HepG2 (cell line): ENCODE measurements around the gene NUP133. TPM values are rescaled to one million over a fixed set of nuclear protein-coding genes. Genes with fewer than 3 reads are reported as not detected.

ENCODE experiments used
- CCDC6 ChIP-seq: sonication (generic); formaldehyde crosslinking; IDR thresholded peaks from 2 replicates; pipeline ENCODE4 v1.8.1; 2022; ENCODE audit warnings: mild to moderate bottlenecking, missing genetic modification reagents, moderate library complexity
- CHD4 ChIP-seq: fragments of 200-600 bp; sonication (generic); IDR thresholded peaks from 2 replicates; pipeline ENCODE4 v1.7.0; 2017; ENCODE audit warnings: mild to moderate bottlenecking, low read length, borderline replicate concordance
- CREB1 ChIP-seq, 2 experiments: fragments of 450-650 bp in 1 of 2; IDR thresholded peaks; 2 replicates each; pipeline ENCODE4 v1.6.1; 2016 to 2017; ENCODE audit warnings: control low read depth in 1 of 2, mild to moderate bottlenecking in 1 of 2, missing compliant biosample characterization in 1 of 2, missing genetic modification characterization in 1 of 2
- EP300 ChIP-seq, 3 experiments: sonication (generic) in 1 of 3; formaldehyde crosslinking in 1 of 3; IDR thresholded peaks; 2 replicates each; pipeline versions ENCODE4 v1.5.1 to v1.6.1; 2011 to 2020; ENCODE audit warnings: low read depth in 2 of 3, low read length in 2 of 3, borderline replicate concordance in 1 of 3, improper control_type of control experiment in 1 of 3, mild to moderate bottlenecking in 1 of 3, missing genetic modification reagents in 1 of 3, moderate library complexity in 1 of 3
- NCOR1 ChIP-seq: fragments of 200-600 bp; sonication (generic); IDR thresholded peaks from 2 replicates; pipeline ENCODE4 v1.7.0; 2017; ENCODE audit warnings: antibody characterized with exemption, low read length, borderline replicate concordance
- NFE2 ChIP-seq: sonication (generic); formaldehyde crosslinking; IDR thresholded peaks from 2 replicates; pipeline ENCODE4 v1.4.0; 2020; ENCODE audit warnings: missing genetic modification reagents
- RAD21 ChIP-seq: fragments of 450-650 bp; formaldehyde crosslinking; IDR thresholded peaks from 2 replicates; pipeline ENCODE4 v1.5.0; 2020; ENCODE audit warnings: mild to moderate bottlenecking
- RELA ChIP-seq: sonication (generic); formaldehyde crosslinking; IDR thresholded peaks from 2 replicates; pipeline ENCODE4 v1.4.0; 2020; ENCODE audit warnings: missing genetic modification reagents
- TEAD2 ChIP-seq: sonication (generic); formaldehyde crosslinking; IDR thresholded peaks from 2 replicates; pipeline ENCODE4 v1.9.0; 2021; ENCODE audit warnings: missing genetic modification reagents
- TGIF2 ChIP-seq: IDR thresholded peaks from 2 replicates; pipeline ENCODE4 v1.6.1; 2016; ENCODE audit warnings: control low read depth, missing compliant biosample characterization
- XRCC5 ChIP-seq: fragments of 200-400 bp; formaldehyde crosslinking; optimal IDR thresholded peaks from 2 replicates; pipeline ENCODE3; 2017; ENCODE audit warnings: mild to moderate bottlenecking, low read length
- ZMAT3 ChIP-seq: sonication (generic); formaldehyde crosslinking; conservative IDR thresholded peaks from 2 replicates; pipeline ENCODE4 v1.7.0; 2021; ENCODE audit warnings: missing genetic modification reagents
- ZNF747 ChIP-seq: sonication (generic); formaldehyde crosslinking; IDR thresholded peaks from 2 replicates; pipeline ENCODE4 v1.8.1; 2023; ENCODE audit warnings: missing genetic modification reagents, mild to moderate bottlenecking, borderline replicate concordance
- ZNF780A ChIP-seq: sonication (generic); formaldehyde crosslinking; IDR thresholded peaks from 2 replicates; pipeline ENCODE4 v1.8.0; 2022; ENCODE audit warnings: mild to moderate bottlenecking, missing genetic modification reagents, moderate library complexity
- polyA plus RNA-seq, 8 experiments: library from polyadenylated mRNA; depleted of rRNA in 3 of 8; stranded (reverse) in 7 of 8; unstranded in 1 of 8; fragments of >200 nt; fragmentation: Illumina TruSeq in 4 of 8; extraction: Trizol in 4 of 8; gene quantifications; 2 replicates each; pipeline versions ENCODE4 v1.2.1 to v1.2.3, GENCODE V29; 2011 to 2016; ENCODE audit warnings: low read depth in 4 of 8, missing spikeins in 1 of 8, mixed read lengths in 1 of 8; ENCODE audit not compliant: insufficient read depth in 1 of 8
- total RNA-seq, 5 experiments: library from RNA; depleted of rRNA; stranded (reverse); fragments of >200 nt; fragmentation: Illumina TruSeq; extraction: Trizol; gene quantifications; 2 replicates each; pipeline ENCODE4 v1.2.3, GENCODE V29; 2016; ENCODE audit warnings: low read depth in 1 of 5
- TF ChIP-seq, protein P1 (sequence below): sonication (generic); formaldehyde crosslinking; IDR thresholded peaks from 2 replicates; pipeline ENCODE4 v1.9.0; 2021; ENCODE audit warnings: missing genetic modification reagents, borderline replicate concordance
- TF ChIP-seq, protein P2 (sequence below): sonication (generic); formaldehyde crosslinking; IDR thresholded peaks from 2 replicates; pipeline ENCODE4 v1.5.1; 2020; ENCODE audit warnings: missing genetic modification reagents, mild to moderate bottlenecking, borderline replicate concordance
- TF ChIP-seq, protein P3 (sequence below), 2 experiments: sonication (generic) in 1 of 2; formaldehyde crosslinking in 1 of 2; IDR thresholded peaks; 2 replicates each; pipeline versions ENCODE4 v1.4.0 to v1.6.1; 2016 to 2020; ENCODE audit warnings: borderline replicate concordance in 1 of 2, low read depth in 1 of 2, mild to moderate bottlenecking in 1 of 2, missing genetic modification reagents in 1 of 2
- TF ChIP-seq, protein P4 (sequence below): IDR thresholded peaks from 2 replicates; pipeline ENCODE4 v1.6.1; 2012; ENCODE audit warnings: low read length, improper control_type of control experiment

Gene NUP133
- total and polyA plus RNA-seq, 2 of the 13 experiments (the other 11 are each of a cell fraction or from before 2014, with no cell fraction given) = 17.7 to 45.6 TPM

DNA sequence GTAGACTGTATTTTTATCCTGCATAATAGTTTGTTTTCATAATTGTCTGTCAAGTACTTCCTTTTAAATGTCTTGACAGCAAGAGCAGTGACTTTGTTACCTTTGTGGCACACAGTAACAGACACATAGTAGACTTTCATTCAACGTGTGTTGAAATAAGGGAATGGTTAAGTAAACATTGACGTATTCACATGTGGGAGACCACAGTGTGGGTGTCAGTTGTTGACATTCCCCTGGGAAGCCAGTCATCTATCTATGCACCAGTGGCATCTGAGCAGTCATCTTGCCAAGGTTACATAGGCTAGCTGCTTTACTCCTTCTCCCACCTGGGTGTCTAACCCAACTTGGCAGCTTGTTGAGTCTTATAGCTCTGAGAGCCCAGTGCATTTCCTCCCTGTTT, 1.4 kb upstream of the NUP133 start (continued):
- no peak for TF ChIP-seq ZMAT3 (CRISPR knock-in tag)
- TF ChIP-seq, protein P1, sequence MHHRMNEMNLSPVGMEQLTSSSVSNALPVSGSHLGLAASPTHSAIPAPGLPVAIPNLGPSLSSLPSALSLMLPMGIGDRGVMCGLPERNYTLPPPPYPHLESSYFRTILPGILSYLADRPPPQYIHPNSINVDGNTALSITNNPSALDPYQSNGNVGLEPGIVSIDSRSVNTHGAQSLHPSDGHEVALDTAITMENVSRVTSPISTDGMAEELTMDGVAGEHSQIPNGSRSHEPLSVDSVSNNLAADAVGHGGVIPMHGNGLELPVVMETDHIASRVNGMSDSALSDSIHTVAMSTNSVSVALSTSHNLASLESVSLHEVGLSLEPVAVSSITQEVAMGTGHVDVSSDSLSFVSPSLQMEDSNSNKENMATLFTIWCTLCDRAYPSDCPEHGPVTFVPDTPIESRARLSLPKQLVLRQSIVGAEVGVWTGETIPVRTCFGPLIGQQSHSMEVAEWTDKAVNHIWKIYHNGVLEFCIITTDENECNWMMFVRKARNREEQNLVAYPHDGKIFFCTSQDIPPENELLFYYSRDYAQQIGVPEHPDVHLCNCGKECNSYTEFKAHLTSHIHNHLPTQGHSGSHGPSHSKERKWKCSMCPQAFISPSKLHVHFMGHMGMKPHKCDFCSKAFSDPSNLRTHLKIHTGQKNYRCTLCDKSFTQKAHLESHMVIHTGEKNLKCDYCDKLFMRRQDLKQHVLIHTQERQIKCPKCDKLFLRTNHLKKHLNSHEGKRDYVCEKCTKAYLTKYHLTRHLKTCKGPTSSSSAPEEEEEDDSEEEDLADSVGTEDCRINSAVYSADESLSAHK (CRISPR knock-in tag) = no peak
- TF ChIP-seq TEAD2 = no peak
- TF ChIP-seq NCOR1 = no peak; the same call in 1 of the 2 replicates
- TF ChIP-seq, protein P2, sequence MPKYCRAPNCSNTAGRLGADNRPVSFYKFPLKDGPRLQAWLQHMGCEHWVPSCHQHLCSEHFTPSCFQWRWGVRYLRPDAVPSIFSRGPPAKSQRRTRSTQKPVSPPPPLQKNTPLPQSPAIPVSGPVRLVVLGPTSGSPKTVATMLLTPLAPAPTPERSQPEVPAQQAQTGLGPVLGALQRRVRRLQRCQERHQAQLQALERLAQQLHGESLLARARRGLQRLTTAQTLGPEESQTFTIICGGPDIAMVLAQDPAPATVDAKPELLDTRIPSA (CRISPR knock-in tag) = no peak
- TF ChIP-seq EP300 (IDR thresholded peaks at IDR 0.05; ENCODE audit: low read depth in 2 of 2, low read length in 2 of 2) = peak in 1 of 2 experiments; percentile 44; a peak in 2 of 4 replicates
- no peak for TF ChIP-seq EP300 (CRISPR knock-in tag; IDR thresholded peaks at IDR 0.05; ENCODE audit: borderline replicate concordance)
- TF ChIP-seq RELA (CRISPR knock-in tag) = no peak
- TF ChIP-seq ZNF747 = no peak
- no peak for TF ChIP-seq CCDC6 (CRISPR knock-in tag)
- no peak for TF ChIP-seq CHD4
- TF ChIP-seq TGIF2 (CRISPR knock-in tag) = peak; percentile 95
- TF ChIP-seq, protein P3, sequence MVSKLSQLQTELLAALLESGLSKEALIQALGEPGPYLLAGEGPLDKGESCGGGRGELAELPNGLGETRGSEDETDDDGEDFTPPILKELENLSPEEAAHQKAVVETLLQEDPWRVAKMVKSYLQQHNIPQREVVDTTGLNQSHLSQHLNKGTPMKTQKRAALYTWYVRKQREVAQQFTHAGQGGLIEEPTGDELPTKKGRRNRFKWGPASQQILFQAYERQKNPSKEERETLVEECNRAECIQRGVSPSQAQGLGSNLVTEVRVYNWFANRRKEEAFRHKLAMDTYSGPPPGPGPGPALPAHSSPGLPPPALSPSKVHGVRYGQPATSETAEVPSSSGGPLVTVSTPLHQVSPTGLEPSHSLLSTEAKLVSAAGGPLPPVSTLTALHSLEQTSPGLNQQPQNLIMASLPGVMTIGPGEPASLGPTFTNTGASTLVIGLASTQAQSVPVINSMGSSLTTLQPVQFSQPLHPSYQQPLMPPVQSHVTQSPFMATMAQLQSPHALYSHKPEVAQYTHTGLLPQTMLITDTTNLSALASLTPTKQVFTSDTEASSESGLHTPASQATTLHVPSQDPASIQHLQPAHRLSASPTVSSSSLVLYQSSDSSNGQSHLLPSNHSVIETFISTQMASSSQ (IDR thresholded peaks at IDR 0.05; ENCODE audit: low read depth) = 0 out of 2 replicates have a peak, but pooled peaks have one; percentile 22
- TF ChIP-seq, protein P3 (CRISPR knock-in tag; IDR thresholded peaks at IDR 0.05; ENCODE audit: borderline replicate concordance) = peak; percentile 33; the same call in 1 of the 2 replicates
- no peak for TF ChIP-seq NFE2 (CRISPR knock-in tag)
- TF ChIP-seq ZNF780A (CRISPR knock-in tag) = no peak
- TF ChIP-seq RAD21 (CRISPR knock-in tag) = no peak
- peak; percentile 66 for TF ChIP-seq CREB1 (IDR thresholded peaks at IDR 0.05)
- peak; percentile 80 for TF ChIP-seq CREB1 (CRISPR knock-in tag; IDR thresholded peaks at IDR 0.05)
- no peak for TF ChIP-seq XRCC5
- TF ChIP-seq, protein P4, sequence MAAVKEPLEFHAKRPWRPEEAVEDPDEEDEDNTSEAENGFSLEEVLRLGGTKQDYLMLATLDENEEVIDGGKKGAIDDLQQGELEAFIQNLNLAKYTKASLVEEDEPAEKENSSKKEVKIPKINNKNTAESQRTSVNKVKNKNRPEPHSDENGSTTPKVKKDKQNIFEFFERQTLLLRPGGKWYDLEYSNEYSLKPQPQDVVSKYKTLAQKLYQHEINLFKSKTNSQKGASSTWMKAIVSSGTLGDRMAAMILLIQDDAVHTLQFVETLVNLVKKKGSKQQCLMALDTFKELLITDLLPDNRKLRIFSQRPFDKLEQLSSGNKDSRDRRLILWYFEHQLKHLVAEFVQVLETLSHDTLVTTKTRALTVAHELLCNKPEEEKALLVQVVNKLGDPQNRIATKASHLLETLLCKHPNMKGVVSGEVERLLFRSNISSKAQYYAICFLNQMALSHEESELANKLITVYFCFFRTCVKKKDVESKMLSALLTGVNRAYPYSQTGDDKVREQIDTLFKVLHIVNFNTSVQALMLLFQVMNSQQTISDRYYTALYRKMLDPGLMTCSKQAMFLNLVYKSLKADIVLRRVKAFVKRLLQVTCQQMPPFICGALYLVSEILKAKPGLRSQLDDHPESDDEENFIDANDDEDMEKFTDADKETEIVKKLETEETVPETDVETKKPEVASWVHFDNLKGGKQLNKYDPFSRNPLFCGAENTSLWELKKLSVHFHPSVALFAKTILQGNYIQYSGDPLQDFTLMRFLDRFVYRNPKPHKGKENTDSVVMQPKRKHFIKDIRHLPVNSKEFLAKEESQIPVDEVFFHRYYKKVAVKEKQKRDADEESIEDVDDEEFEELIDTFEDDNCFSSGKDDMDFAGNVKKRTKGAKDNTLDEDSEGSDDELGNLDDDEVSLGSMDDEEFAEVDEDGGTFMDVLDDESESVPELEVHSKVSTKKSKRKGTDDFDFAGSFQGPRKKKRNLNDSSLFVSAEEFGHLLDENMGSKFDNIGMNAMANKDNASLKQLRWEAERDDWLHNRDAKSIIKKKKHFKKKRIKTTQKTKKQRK = no peak
